HepG2 (cell line): ENCODE measurements around the gene RASD1. TPM values are rescaled to one million over a fixed set of nuclear protein-coding genes. Genes with fewer than 3 reads are reported as not detected.

Experiments
- ARID2 ChIP-seq: sonication (generic); formaldehyde crosslinking; IDR thresholded peaks from 2 replicates; pipeline ENCODE4 v1.8.1; 2022; ENCODE audit warnings: mild to moderate bottlenecking, missing genetic modification reagents, borderline replicate concordance
- CENPT ChIP-seq: sonication (generic); formaldehyde crosslinking; IDR thresholded peaks from 2 replicates; pipeline ENCODE4 v1.8.0; 2022; ENCODE audit warnings: low read depth, mild to moderate bottlenecking, moderate library complexity, missing genetic modification reagents
- ESRRA ChIP-seq: sonication (generic); formaldehyde crosslinking; IDR thresholded peaks from 2 replicates; pipeline ENCODE4 v1.5.1; 2020; ENCODE audit warnings: mild to moderate bottlenecking, low read depth, missing genetic modification reagents
- HMGXB3 ChIP-seq: sonication (generic); formaldehyde crosslinking; IDR thresholded peaks from 2 replicates; pipeline ENCODE4 v1.4.0; 2020; ENCODE audit warnings: missing genetic modification reagents, borderline replicate concordance
- MYC ChIP-seq: sonication (generic); formaldehyde crosslinking; IDR thresholded peaks from 2 replicates; pipeline ENCODE4 v1.9.0; 2021; ENCODE audit warnings: missing genetic modification reagents, borderline replicate concordance
- NR2F6 ChIP-seq, 2 experiments: IDR thresholded peaks; 2 replicates each; pipeline ENCODE4 v1.6.1; 2016; ENCODE audit warnings: antibody characterized with exemption in 1 of 2, mild to moderate bottlenecking in 1 of 2
- RELA ChIP-seq: sonication (generic); formaldehyde crosslinking; IDR thresholded peaks from 2 replicates; pipeline ENCODE4 v1.4.0; 2020; ENCODE audit warnings: missing genetic modification reagents
- RXRB ChIP-seq: IDR thresholded peaks from 2 replicates; pipeline ENCODE4 v1.6.1; 2016; ENCODE audit warnings: borderline replicate concordance, missing genetic modification reagents, missing compliant biosample characterization
- SMAD9 ChIP-seq: sonication (generic); formaldehyde crosslinking; IDR thresholded peaks from 2 replicates; pipeline ENCODE4 v1.5.1; 2020; ENCODE audit warnings: mild to moderate bottlenecking, missing genetic modification reagents
- TARDBP ChIP-seq: sonication (generic); formaldehyde crosslinking; IDR thresholded peaks from 2 replicates; pipeline ENCODE4 v1.8.0; 2022; ENCODE audit warnings: mild to moderate bottlenecking, missing genetic modification reagents
- TCF7L2 ChIP-seq: IDR thresholded peaks from 2 replicates; pipeline ENCODE4 v1.6.1; 2011; ENCODE audit warnings: mild to moderate bottlenecking, low read depth, low read length, moderate library complexity
- TEAD2 ChIP-seq: sonication (generic); formaldehyde crosslinking; IDR thresholded peaks from 2 replicates; pipeline ENCODE4 v1.9.0; 2021; ENCODE audit warnings: missing genetic modification reagents
- TRIM22 ChIP-seq: fragments of 450-650 bp; IDR thresholded peaks from 2 replicates; pipeline ENCODE4 v1.6.1; 2017
- ZNF34 ChIP-seq: sonication (generic); formaldehyde crosslinking; IDR thresholded peaks from 2 replicates; pipeline ENCODE4 v1.4.0; 2020; ENCODE audit warnings: mild to moderate bottlenecking, missing genetic modification reagents, borderline replicate concordance
- ZNF530 ChIP-seq: sonication (generic); formaldehyde crosslinking; IDR thresholded peaks from 2 replicates; pipeline ENCODE4 v1.5.0; 2020; ENCODE audit warnings: low read depth, mild to moderate bottlenecking, missing genetic modification reagents
- ZNF547 ChIP-seq: sonication (generic); formaldehyde crosslinking; IDR thresholded peaks from 2 replicates; pipeline ENCODE4 v1.5.1; 2020; ENCODE audit warnings: mild to moderate bottlenecking, missing genetic modification reagents
- ZSCAN9 ChIP-seq: IDR thresholded peaks from 2 replicates; pipeline ENCODE4 v1.6.1; 2016; ENCODE audit warnings: borderline replicate concordance
- polyA plus RNA-seq, 8 experiments: library from polyadenylated mRNA; depleted of rRNA in 3 of 8; stranded (reverse) in 7 of 8; unstranded in 1 of 8; fragments of >200 nt; fragmentation: Illumina TruSeq in 4 of 8; extraction: Trizol in 4 of 8; gene quantifications; 2 replicates each; pipeline versions ENCODE4 v1.2.1 to v1.2.3, GENCODE V29; 2011 to 2016; ENCODE audit warnings: low read depth in 4 of 8, missing spikeins in 1 of 8, mixed read lengths in 1 of 8; ENCODE audit not compliant: insufficient read depth in 1 of 8
- total RNA-seq, 5 experiments: library from RNA; depleted of rRNA; stranded (reverse); fragments of >200 nt; fragmentation: Illumina TruSeq; extraction: Trizol; gene quantifications; 2 replicates each; pipeline ENCODE4 v1.2.3, GENCODE V29; 2016; ENCODE audit warnings: low read depth in 1 of 5
- TF ChIP-seq, protein P1 (sequence below): sonication (generic); formaldehyde crosslinking; IDR thresholded peaks from 2 replicates; pipeline ENCODE4 v1.4.0; 2020; ENCODE audit warnings: mild to moderate bottlenecking, missing genetic modification reagents
- TF ChIP-seq, protein P2 (sequence below): sonication (generic); formaldehyde crosslinking; IDR thresholded peaks from 2 replicates; pipeline ENCODE4 v1.4.0; 2020; ENCODE audit warnings: missing genetic modification reagents; ENCODE audit errors: not compliant biosample characterization

The RASD1 gene
- total and polyA plus RNA-seq, 2 of the 13 experiments (the other 11 are each of a cell fraction or from before 2014, with no cell fraction given), result 1.6 to 4.2 TPM

DNA sequence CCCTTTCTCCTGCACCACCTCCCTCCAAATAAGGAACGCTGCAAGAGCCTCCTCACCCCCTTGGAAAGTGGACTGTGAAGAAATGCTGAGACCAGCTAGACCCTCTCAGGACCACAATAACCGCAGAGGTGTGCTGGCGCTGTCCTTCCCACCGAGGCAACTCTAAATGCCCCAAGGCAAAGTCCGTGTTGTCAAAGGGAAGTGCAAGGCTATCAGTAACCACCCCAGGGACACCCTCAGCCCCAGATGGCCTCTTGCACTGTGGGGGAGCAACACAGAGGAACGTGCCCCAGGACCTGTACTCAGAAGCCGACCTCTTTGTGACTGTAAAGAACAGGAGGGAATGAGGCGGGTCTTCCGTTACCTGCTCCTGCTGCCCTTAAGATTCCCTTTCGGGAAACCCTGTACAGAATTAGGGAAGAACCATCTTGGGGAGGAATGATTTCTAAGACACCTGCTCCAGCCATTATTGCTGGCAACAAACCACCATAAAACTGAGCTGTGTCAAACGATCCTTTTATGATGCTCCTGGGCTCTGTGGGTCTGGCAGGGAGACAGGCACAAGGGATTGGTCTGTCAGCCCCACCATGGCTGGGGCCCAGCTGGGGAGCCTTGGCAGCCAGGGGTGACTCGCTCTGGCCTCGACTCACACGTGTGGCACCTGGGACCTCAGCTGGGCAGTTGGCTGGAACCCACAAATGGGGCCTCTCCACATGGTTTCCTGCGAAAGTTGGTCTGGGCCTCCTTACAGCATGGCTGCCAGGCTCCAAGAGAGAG, 34.0 kb downstream of the RASD1 start (continued):
- peak; percentile 52; the same call in 1 of the 2 replicates for TF ChIP-seq HMGXB3
- TF ChIP-seq NR2F6 (IDR thresholded peaks at IDR 0.05), result peak; percentile 57
- peak; percentile 89 for TF ChIP-seq NR2F6 (CRISPR knock-in tag; IDR thresholded peaks at IDR 0.05)
- TF ChIP-seq MYC (CRISPR knock-in tag), result peak; percentile 45; the same call in 1 of the 2 replicates
- TF ChIP-seq RELA (CRISPR knock-in tag), result no peak
- peak; percentile 84; the same call in 1 of the 2 replicates for TF ChIP-seq TARDBP (CRISPR knock-in tag)
- no peak for TF ChIP-seq TRIM22
- TF ChIP-seq TEAD2 (CRISPR knock-in tag), result no peak
- no peak for TF ChIP-seq ZNF34 (CRISPR knock-in tag)
- TF ChIP-seq ZSCAN9 (CRISPR knock-in tag), result no peak
- no peak for TF ChIP-seq SMAD9 (CRISPR knock-in tag)
- TF ChIP-seq TCF7L2, result no peak
- peak; percentile 74; the same call in 1 of the 2 replicates for TF ChIP-seq ESRRA (CRISPR knock-in tag)
- TF ChIP-seq ZNF530, result no peak
- peak; percentile 57; the same call in 1 of the 2 replicates for TF ChIP-seq ZNF547
- TF ChIP-seq, protein P1, sequence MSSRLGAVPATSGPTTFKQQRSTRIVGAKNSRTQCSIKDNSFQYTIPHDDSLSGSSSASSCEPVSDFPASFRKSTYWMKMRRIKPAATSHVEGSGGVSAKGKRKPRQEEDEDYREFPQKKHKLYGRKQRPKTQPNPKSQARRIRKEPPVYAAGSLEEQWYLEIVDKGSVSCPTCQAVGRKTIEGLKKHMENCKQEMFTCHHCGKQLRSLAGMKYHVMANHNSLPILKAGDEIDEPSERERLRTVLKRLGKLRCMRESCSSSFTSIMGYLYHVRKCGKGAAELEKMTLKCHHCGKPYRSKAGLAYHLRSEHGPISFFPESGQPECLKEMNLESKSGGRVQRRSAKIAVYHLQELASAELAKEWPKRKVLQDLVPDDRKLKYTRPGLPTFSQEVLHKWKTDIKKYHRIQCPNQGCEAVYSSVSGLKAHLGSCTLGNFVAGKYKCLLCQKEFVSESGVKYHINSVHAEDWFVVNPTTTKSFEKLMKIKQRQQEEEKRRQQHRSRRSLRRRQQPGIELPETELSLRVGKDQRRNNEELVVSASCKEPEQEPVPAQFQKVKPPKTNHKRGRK, result no peak
- TF ChIP-seq ARID2 (CRISPR knock-in tag), result no peak
- TF ChIP-seq, protein P2, sequence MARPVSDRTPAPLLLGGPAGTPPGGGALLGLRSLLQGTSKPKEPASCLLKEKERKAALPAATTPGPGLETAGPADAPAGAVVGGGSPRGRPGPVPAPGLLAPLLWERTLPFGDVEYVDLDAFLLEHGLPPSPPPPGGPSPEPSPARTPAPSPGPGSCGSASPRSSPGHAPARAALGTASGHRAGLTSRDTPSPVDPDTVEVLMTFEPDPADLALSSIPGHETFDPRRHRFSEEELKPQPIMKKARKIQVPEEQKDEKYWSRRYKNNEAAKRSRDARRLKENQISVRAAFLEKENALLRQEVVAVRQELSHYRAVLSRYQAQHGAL (CRISPR knock-in tag), result no peak
- peak; percentile 91 for TF ChIP-seq RXRB (CRISPR knock-in tag)
- no peak for TF ChIP-seq CENPT
